HepG2 (cell line): ENCODE results near the gene DEDD2. TPM values are rescaled to one million over a fixed set of nuclear protein-coding genes. Genes with fewer than 3 reads are reported as not detected.

Experiments
- ATAD3A ChIP-seq: sonication (generic); formaldehyde crosslinking; IDR thresholded peaks from 2 replicates; pipeline ENCODE4 v1.4.0; 2020; ENCODE audit warnings: missing genetic modification reagents
- ATF1 ChIP-seq: IDR thresholded peaks from 2 replicates; pipeline ENCODE4 v1.6.1; 2016; ENCODE audit warnings: mild to moderate bottlenecking, control low read depth
- BRD4 ChIP-seq: sonication (generic); formaldehyde crosslinking; IDR thresholded peaks from 2 replicates; pipeline ENCODE4 v1.4.0; 2020; ENCODE audit warnings: missing genetic modification reagents
- MLLT10 ChIP-seq: sonication (generic); formaldehyde crosslinking; IDR thresholded peaks from 2 replicates; pipeline ENCODE4 v1.4.0; 2020; ENCODE audit warnings: missing genetic modification reagents
- NFYB ChIP-seq: sonication (generic); formaldehyde crosslinking; IDR thresholded peaks from 2 replicates; pipeline ENCODE4 v1.4.0; 2020; ENCODE audit warnings: missing genetic modification reagents
- NR1H2 ChIP-seq: sonication (generic); formaldehyde crosslinking; IDR thresholded peaks from 2 replicates; pipeline ENCODE4 v1.8.1; 2022; ENCODE audit warnings: low read depth, missing genetic modification reagents, borderline replicate concordance
- PAF1 ChIP-seq: IDR thresholded peaks from 2 replicates; pipeline ENCODE4 v1.6.1; 2016; ENCODE audit warnings: missing genetic modification reagents, missing compliant biosample characterization
- REPIN1 ChIP-seq: sonication (generic); formaldehyde crosslinking; IDR thresholded peaks from 2 replicates; pipeline ENCODE4 v1.8.0; 2022; ENCODE audit warnings: missing genetic modification reagents, low read depth, mild to moderate bottlenecking, borderline replicate concordance
- RFX1 ChIP-seq: fragments of 450-650 bp; IDR thresholded peaks from 2 replicates; pipeline ENCODE4 v1.6.1; 2017
- SKI ChIP-seq: fragments of 450-650 bp; IDR thresholded peaks from one replicate; pipeline ENCODE4 v1.6.1; 2018; ENCODE audit warnings: mild to moderate bottlenecking; ENCODE audit not compliant: partially characterized antibody
- ZFP37 ChIP-seq: sonication (generic); formaldehyde crosslinking; IDR thresholded peaks from 2 replicates; pipeline ENCODE4 v1.4.0; 2020; ENCODE audit warnings: missing genetic modification reagents, borderline replicate concordance
- ZNF17 ChIP-seq: sonication (generic); formaldehyde crosslinking; IDR thresholded peaks from 2 replicates; pipeline ENCODE4 v1.5.0; 2020; ENCODE audit warnings: mild to moderate bottlenecking, missing genetic modification reagents
- ZNF205 ChIP-seq: IDR thresholded peaks from 2 replicates; pipeline ENCODE4 v1.6.1; 2018; ENCODE audit warnings: missing biosample characterization, missing genetic modification reagents
- ZNF383 ChIP-seq: sonication (generic); formaldehyde crosslinking; IDR thresholded peaks from 2 replicates; pipeline ENCODE4 v1.4.0; 2020; ENCODE audit warnings: missing genetic modification reagents, mild to moderate bottlenecking, borderline replicate concordance
- ZNF563 ChIP-seq: sonication (generic); formaldehyde crosslinking; IDR thresholded peaks from 2 replicates; pipeline ENCODE4 v1.8.0; 2022; ENCODE audit warnings: mild to moderate bottlenecking, moderate library complexity, missing genetic modification reagents
- ZNF577 ChIP-seq: sonication (generic); formaldehyde crosslinking; IDR thresholded peaks from 2 replicates; pipeline ENCODE4 v1.4.0; 2020; ENCODE audit warnings: mild to moderate bottlenecking, low read depth, missing genetic modification reagents, borderline replicate concordance
- ZNF609 ChIP-seq: sonication (generic); formaldehyde crosslinking; IDR thresholded peaks from 2 replicates; pipeline ENCODE4 v1.4.0; 2020; ENCODE audit warnings: mild to moderate bottlenecking, missing genetic modification reagents, borderline replicate concordance
- ZNF672 ChIP-seq: sonication (generic); formaldehyde crosslinking; IDR thresholded peaks from 2 replicates; pipeline ENCODE4 v1.8.1; 2022; ENCODE audit warnings: missing genetic modification reagents
- polyA plus RNA-seq, 8 experiments: library from polyadenylated mRNA; depleted of rRNA in 3 of 8; stranded (reverse) in 7 of 8; unstranded in 1 of 8; fragments of >200 nt; fragmentation: Illumina TruSeq in 4 of 8; extraction: Trizol in 4 of 8; gene quantifications; 2 replicates each; pipeline versions ENCODE4 v1.2.1 to v1.2.3, GENCODE V29; 2011 to 2016; ENCODE audit warnings: low read depth in 4 of 8, missing spikeins in 1 of 8, mixed read lengths in 1 of 8; ENCODE audit not compliant: insufficient read depth in 1 of 8
- total RNA-seq, 5 experiments: library from RNA; depleted of rRNA; stranded (reverse); fragments of >200 nt; fragmentation: Illumina TruSeq; extraction: Trizol; gene quantifications; 2 replicates each; pipeline ENCODE4 v1.2.3, GENCODE V29; 2016; ENCODE audit warnings: low read depth in 1 of 5
- TF ChIP-seq, protein P1 (sequence below): sonication (generic); formaldehyde crosslinking; IDR thresholded peaks from 2 replicates; pipeline ENCODE4 v1.8.1; 2023; ENCODE audit warnings: mild to moderate bottlenecking, missing genetic modification reagents
- TF ChIP-seq, protein P2 (sequence below): IDR thresholded peaks from 2 replicates; pipeline ENCODE4 v1.6.1; 2016
- TF ChIP-seq, protein P3 (sequence below): sonication (generic); formaldehyde crosslinking; IDR thresholded peaks from 2 replicates; pipeline ENCODE4 v1.8.0; 2022; ENCODE audit warnings: mild to moderate bottlenecking, missing genetic modification reagents, borderline replicate concordance

Gene DEDD2
- total and polyA plus RNA-seq, 2 of the 13 experiments (the other 11 are each of a cell fraction or from before 2014, with no cell fraction given), result 19.2 to 24.7 TPM

DNA sequence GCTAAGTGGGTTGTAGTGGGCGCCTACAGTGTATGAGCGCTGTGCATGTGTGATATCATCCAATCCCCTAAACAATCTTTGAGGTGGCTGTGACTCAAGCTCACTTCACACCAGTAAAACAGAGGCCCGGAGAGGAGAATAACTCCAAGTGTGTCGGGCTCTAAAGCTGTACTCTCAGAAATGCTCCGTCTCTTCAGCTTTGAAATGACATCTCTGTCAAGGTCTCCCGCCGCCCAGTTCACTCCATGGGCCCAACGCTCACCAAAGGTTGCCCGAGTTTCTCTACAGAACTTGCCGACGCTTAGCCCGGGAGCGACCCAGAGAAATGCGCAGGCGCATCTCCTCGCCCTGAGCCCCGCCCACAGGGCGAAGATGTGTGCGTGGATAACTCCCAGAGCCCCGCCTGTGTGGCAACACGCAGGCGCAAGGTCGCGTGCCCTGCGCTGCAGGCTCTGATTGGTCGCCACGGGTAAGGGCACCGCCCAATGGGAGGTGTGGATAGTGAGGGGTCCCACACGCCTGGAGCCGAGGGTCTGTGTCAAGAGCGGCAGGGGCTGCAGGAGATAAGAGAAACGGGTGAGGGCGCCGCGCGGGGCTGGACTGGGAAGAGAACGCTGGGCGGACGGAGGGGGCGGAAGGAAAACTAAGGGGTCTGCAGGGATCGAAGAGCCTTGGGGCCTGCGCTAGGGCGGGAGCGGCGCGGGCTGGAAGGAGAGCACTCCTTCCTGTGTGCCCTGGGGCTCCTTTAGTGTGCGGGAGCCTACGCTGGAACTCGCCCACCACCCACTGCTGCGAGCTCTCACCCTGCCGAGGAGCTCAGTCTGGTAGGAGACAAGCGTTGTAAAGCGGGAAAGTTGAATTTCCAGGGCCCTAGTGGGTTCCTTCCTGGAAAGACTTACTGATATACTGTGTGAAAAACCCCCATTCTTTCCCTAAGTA, 2.6 kb upstream of the DEDD2 start, which contains the start of gene ZNF526 (continued):
- TF ChIP-seq ZNF17, result no peak
- TF ChIP-seq, protein P1, sequence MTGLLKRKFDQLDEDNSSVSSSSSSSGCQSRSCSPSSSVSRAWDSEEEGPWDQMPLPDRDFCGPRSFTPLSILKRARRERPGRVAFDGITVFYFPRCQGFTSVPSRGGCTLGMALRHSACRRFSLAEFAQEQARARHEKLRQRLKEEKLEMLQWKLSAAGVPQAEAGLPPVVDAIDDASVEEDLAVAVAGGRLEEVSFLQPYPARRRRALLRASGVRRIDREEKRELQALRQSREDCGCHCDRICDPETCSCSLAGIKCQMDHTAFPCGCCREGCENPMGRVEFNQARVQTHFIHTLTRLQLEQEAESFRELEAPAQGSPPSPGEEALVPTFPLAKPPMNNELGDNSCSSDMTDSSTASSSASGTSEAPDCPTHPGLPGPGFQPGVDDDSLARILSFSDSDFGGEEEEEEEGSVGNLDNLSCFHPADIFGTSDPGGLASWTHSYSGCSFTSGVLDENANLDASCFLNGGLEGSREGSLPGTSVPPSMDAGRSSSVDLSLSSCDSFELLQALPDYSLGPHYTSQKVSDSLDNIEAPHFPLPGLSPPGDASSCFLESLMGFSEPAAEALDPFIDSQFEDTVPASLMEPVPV (CRISPR knock-in tag), result no peak; the same call in 1 of the 2 replicates
- TF ChIP-seq, protein P2, sequence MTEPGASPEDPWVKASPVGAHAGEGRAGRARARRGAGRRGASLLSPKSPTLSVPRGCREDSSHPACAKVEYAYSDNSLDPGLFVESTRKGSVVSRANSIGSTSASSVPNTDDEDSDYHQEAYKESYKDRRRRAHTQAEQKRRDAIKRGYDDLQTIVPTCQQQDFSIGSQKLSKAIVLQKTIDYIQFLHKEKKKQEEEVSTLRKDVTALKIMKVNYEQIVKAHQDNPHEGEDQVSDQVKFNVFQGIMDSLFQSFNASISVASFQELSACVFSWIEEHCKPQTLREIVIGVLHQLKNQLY (CRISPR knock-in tag), result peak; percentile 49; the same call in 1 of the 2 replicates
- no peak; the same call in 1 of the 2 replicates for TF ChIP-seq RFX1
- no peak for TF ChIP-seq ATF1 (CRISPR knock-in tag)
- TF ChIP-seq, protein P3, sequence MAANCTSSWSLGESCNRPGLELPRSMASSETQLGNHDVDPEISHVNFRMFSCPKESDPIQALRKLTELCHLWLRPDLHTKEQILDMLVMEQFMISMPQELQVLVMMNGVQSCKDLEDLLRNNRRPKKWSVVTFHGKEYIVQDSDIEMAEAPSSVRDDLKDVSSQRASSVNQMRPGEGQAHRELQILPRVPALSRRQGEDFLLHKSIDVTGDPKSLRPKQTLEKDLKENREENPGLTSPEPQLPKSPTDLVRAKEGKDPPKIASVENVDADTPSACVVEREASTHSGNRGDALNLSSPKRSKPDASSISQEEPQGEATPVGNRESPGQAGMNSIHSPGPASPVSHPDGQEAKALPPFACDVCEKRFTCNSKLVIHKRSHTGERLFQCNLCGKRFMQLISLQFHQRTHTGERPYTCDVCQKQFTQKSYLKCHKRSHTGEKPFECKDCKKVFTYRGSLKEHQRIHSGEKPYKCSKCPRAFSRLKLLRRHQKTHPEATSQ (CRISPR knock-in tag), result no peak
- TF ChIP-seq SKI, result no peak
- peak; percentile 99 for TF ChIP-seq NFYB
- no peak for TF ChIP-seq ZNF609
- TF ChIP-seq ZNF672 (CRISPR knock-in tag), result no peak
- TF ChIP-seq NR1H2, result no peak
- no peak for TF ChIP-seq ZFP37 (CRISPR knock-in tag)
- TF ChIP-seq ZNF383, result no peak
- no peak for TF ChIP-seq ATAD3A (CRISPR knock-in tag)
- TF ChIP-seq ZNF205 (CRISPR knock-in tag), result no peak
- no peak for TF ChIP-seq BRD4
- TF ChIP-seq ZNF563 (CRISPR knock-in tag), result peak; percentile 77
- TF ChIP-seq PAF1 (CRISPR knock-in tag), result no peak
- TF ChIP-seq MLLT10 (CRISPR knock-in tag), result no peak
- peak; percentile 36; the same call in 1 of the 2 replicates for TF ChIP-seq REPIN1 (CRISPR knock-in tag)
- TF ChIP-seq ZNF577 (CRISPR knock-in tag), result no peak
